B cell (primary cell): Measurements from ENCODE around the gene SUGCT. TPM values are rescaled to one million over a fixed set of nuclear protein-coding genes. Genes with fewer than 3 reads are reported as not detected.

ENCODE experiments used
- ATAC-seq: fragments of 200-7000 bp; cut with Tn5 transposase; one replicate; pipeline ENCODE4 v1.10.0; 2021; ENCODE audit warnings: low read depth, mild to moderate bottlenecking, moderate number of reproducible peaks, moderate library complexity
- CTCF ChIA-PET: fragments of 350-600 bp; sonication (Branson Sonifier 250); formaldehyde crosslinking; loops from one replicate; lab custom pipeline; 2021; ENCODE audit warnings: antibody characterized with exemption, inconsistent platforms; lab: Charles Lee
- POLR2A ChIA-PET: fragments of 350-600 bp; sonication (Branson Sonifier 250); formaldehyde crosslinking; loops from one replicate; lab custom pipeline; 2021; ENCODE audit warnings: antibody characterized with exemption; lab: Charles Lee
- DNase-seq: peaks from one replicate; pipeline ENCODE4 v3.0.0; 2013
- H2AFZ ChIP-seq: 2 replicates; pipeline ENCODE4 v1.6.1; 2012; ENCODE audit warnings: mild to moderate bottlenecking, low read depth, low read length; ENCODE audit not compliant: insufficient read depth, poor library complexity, severe bottlenecking
- H3K27ac ChIP-seq, 2 donors: 1 replicate in 1 of 2; 2 replicates in 1 of 2; pipeline ENCODE4 v1.5.1; 2012 to 2013; ENCODE audit warnings: low read length in 2 of 2, mild to moderate bottlenecking in 2 of 2, moderate library complexity in 1 of 2
- H3K27me3 ChIP-seq, 4 experiments: fragments of 200-600 bp in 1 of 4; sonication (generic) in 1 of 4; replicated peaks in 1 of 4; 1 replicate in 2 of 4; 2 replicates in 2 of 4; pipeline versions ENCODE4 v1.6.1 to v1.7.0; 2013 to 2016; ENCODE audit warnings: low read length in 3 of 4, mild to moderate bottlenecking in 2 of 4, mixed read lengths in 1 of 4, moderate library complexity in 1 of 4; ENCODE audit not compliant: insufficient read depth in 4 of 4, control insufficient read depth in 3 of 4; ENCODE audit errors: control extremely low read depth in 1 of 4
- H3K36me3 ChIP-seq, 2 experiments: replicated peaks in 1 of 2; 1 replicate in 1 of 2; 2 replicates in 1 of 2; pipeline versions ENCODE4 v1.6.1 to v1.7.1; 2013; ENCODE audit warnings: low read length in 1 of 2; ENCODE audit not compliant: insufficient read depth in 2 of 2, control insufficient read depth in 1 of 2; ENCODE audit errors: control extremely low read depth in 1 of 2, extremely low read depth in 1 of 2
- H3K4me1 ChIP-seq, 2 donors: fragments of 200-600 bp in 1 of 2; sonication (generic) in 1 of 2; 1 replicate in 1 of 2; 2 replicates in 1 of 2; pipeline versions ENCODE4 v1.5.1 to v1.6.1; 2013 to 2017; ENCODE audit warnings: low read length in 2 of 2; ENCODE audit not compliant: control insufficient read depth in 2 of 2, insufficient read depth in 2 of 2
- H3K4me2 ChIP-seq: replicated peaks from 2 replicates; pipeline ENCODE3; 2012; ENCODE audit warnings: mild to moderate bottlenecking, low read depth, low read length; ENCODE audit not compliant: poor library complexity, severe bottlenecking
- H3K4me3 ChIP-seq, 5 experiments: fragments of 200-600 bp in 1 of 5; sonication (generic) in 1 of 5; 1 replicate in 3 of 5; 2 replicates in 2 of 5; pipeline versions ENCODE4 v1.5.1 to v1.7.0; 2011 to 2016; ENCODE audit warnings: low read length in 4 of 5, mild to moderate bottlenecking in 4 of 5, low read depth in 2 of 5, control low read depth in 1 of 5, moderate library complexity in 1 of 5; ENCODE audit not compliant: insufficient read depth in 1 of 5; ENCODE audit errors: control extremely low read depth in 1 of 5, extremely low read depth in 1 of 5
- H3K79me2 ChIP-seq: fragments of 200-600 bp; sonication (generic); one replicate; pipeline ENCODE4 v1.6.0; 2016; ENCODE audit warnings: low read length; ENCODE audit not compliant: control insufficient read depth, insufficient read depth
- H3K9ac ChIP-seq: fragments of 200-600 bp; sonication (generic); 2 replicates; pipeline ENCODE4 v1.6.1; 2017; ENCODE audit warnings: mild to moderate bottlenecking, low read length, moderate library complexity
- H3K9me3 ChIP-seq, 3 donors: one replicate each; pipeline versions ENCODE4 v1.6.1 to v1.7.1; 2013; ENCODE audit warnings: low read length in 2 of 3; ENCODE audit not compliant: control insufficient read depth in 2 of 3, insufficient read depth in 1 of 3; ENCODE audit errors: control extremely low read depth in 1 of 3
- H4K20me1 ChIP-seq: 2 replicates; pipeline ENCODE4 v1.6.0; 2012; ENCODE audit warnings: mild to moderate bottlenecking, low read length; ENCODE audit not compliant: insufficient read depth, control insufficient read depth, poor library complexity, severe bottlenecking
- H3K27ac Mint-ChIP-seq: one replicate; pipeline ENCODE4 v1.8.0; 2021; ENCODE audit warnings: mixed read lengths
- H3K27me3 Mint-ChIP-seq: one replicate; pipeline ENCODE4 v1.8.0; 2021; ENCODE audit warnings: mixed read lengths
- H3K4me1 Mint-ChIP-seq: one replicate; pipeline ENCODE4 v1.8.0; 2021; ENCODE audit warnings: mixed read lengths
- H3K4me3 Mint-ChIP-seq: one replicate; pipeline ENCODE4 v1.8.0; 2021; ENCODE audit warnings: mixed read lengths
- H3K9me3 Mint-ChIP-seq: one replicate; pipeline ENCODE4 v1.8.0; 2022; ENCODE audit warnings: mixed read lengths; ENCODE audit not compliant: insufficient read depth
- EZH2 ChIP-seq: IDR thresholded peaks from 2 replicates; pipeline ENCODE4 v1.6.1; 2012; ENCODE audit warnings: borderline replicate concordance, low read depth, mild to moderate bottlenecking, moderate library complexity, low read length; ENCODE audit not compliant: insufficient read depth, poor library complexity, severe bottlenecking
- WGBS: methylation state at CpG from one replicate; pipeline ENCODE4 v1.1.5; 2013; ENCODE audit warnings: missing lambda C conversion rate; ENCODE audit not compliant: insufficient coverage; 5-methylcytosine and 5-hydroxymethylcytosine counted together
- intact Hi-C: fragments of 100-400 bp; cut with micrococcal nuclease; formaldehyde crosslinking; loops from one replicate; pipeline ENCODE4 v1.10.0; 2022
- polyA plus RNA-seq: library from polyadenylated mRNA; depleted of rRNA; stranded (reverse); fragments of >200 nt; gene quantifications from 2 replicates; pipeline ENCODE4 v1.2.3, GENCODE V29; 2012
- total RNA-seq, 2 donors: library from RNA; stranded (reverse); fragments of 120-200 nt in 1 of 2; gene quantifications; 1 replicate in 1 of 2; 2 replicates in 1 of 2; pipeline versions ENCODE4 v1.2.3 to v1.2.4, GENCODE V29; 2013 to 2022
- TF ChIP-seq, protein P1 (sequence below): fragments of 200-600 bp; IDR thresholded peaks from one replicate; pipeline ENCODE4 v1.8.0; 2022; ENCODE audit warnings: antibody characterized with exemption, mild to moderate bottlenecking

Gene SUGCT
- total and polyA plus RNA-seq, 2 donors (not counting 1 experiment from before 2014, with no cell fraction given), result 0.19 to 0.86 TPM

DNA sequence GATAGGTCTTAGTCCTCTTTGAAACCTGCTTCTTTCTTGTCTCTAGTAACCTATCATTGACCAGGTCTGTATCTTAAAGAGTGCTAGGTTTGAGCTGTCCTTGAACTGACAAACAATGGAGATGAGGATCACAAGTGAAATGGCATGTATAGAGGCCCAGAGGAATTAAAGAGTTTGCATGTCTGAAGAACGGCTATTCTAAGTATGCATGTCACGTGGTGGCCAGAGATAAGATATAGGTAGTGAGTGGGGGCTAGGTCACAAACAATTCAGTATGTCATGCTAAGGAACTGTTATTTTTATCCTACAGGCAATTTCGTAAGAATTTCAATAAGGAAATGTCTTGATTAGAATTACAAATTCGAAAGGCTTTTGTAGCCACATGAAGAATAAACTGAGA, 95.3 kb downstream of the SUGCT start:
- no peaks in the 10 kb centered on the region for H3K79me2 ChIP-seq
- POLR2A ChIA-PET, result no interaction called here
- no peak overlapping the region for H3K4me2 ChIP-seq
- TF ChIP-seq EZH2, result no peak
- TF ChIP-seq, protein P1, sequence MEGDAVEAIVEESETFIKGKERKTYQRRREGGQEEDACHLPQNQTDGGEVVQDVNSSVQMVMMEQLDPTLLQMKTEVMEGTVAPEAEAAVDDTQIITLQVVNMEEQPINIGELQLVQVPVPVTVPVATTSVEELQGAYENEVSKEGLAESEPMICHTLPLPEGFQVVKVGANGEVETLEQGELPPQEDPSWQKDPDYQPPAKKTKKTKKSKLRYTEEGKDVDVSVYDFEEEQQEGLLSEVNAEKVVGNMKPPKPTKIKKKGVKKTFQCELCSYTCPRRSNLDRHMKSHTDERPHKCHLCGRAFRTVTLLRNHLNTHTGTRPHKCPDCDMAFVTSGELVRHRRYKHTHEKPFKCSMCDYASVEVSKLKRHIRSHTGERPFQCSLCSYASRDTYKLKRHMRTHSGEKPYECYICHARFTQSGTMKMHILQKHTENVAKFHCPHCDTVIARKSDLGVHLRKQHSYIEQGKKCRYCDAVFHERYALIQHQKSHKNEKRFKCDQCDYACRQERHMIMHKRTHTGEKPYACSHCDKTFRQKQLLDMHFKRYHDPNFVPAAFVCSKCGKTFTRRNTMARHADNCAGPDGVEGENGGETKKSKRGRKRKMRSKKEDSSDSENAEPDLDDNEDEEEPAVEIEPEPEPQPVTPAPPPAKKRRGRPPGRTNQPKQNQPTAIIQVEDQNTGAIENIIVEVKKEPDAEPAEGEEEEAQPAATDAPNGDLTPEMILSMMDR, result no peak
- no peak overlapping the region for H3K27ac ChIP-seq
- CTCF ChIA-PET, result no interaction called here
- no peaks in the 10 kb centered on the region for H4K20me1 ChIP-seq
- Mint-ChIP-seq H3K9me3 (no peaks in the 10 kb centered on the region), H3K4me3 (no peak overlapping the region), H3K27me3 (peaks cover 3% of the 10 kb centered on the region), H3K27ac (no peak overlapping the region), H3K4me1 (no peaks in the 10 kb centered on the region)
- WGBS, result 84% methylated on average over 4 of the region's 4 CpGs
- DNase-seq, result no peak
- H3K9ac ChIP-seq, result no peak overlapping the region
- H3K4me3 ChIP-seq, result no peak overlapping the region
- H2AFZ ChIP-seq, result no peak overlapping the region
- no peaks in the 10 kb centered on the region for H3K9me3 ChIP-seq
- no peaks in the 10 kb centered on the region for H3K4me1 ChIP-seq
- ATAC-seq, result no peak
- intact Hi-C loops, result no loop called here
- H3K27me3 ChIP-seq, result no peaks in the 10 kb centered on the region
- no peaks in the 10 kb centered on the region for H3K36me3 ChIP-seq

- no peaks in the 10 kb centered on the region for H3K4me1 Mint-ChIP-seq
- no CpG with 5 or more reads among the region's 1 CpG for WGBS
- peaks cover 3% of the 10 kb centered on the region for H3K27me3 Mint-ChIP-seq
- Histone ChIP-seq H3K9me3 (no peaks in the 10 kb centered on the region), H3K79me2 (no peaks in the 10 kb centered on the region), H3K36me3 (no peaks in the 10 kb centered on the region), H3K4me1 (no peaks in the 10 kb centered on the region), H4K20me1 (no peaks in the 10 kb centered on the region), H3K4me3 (no peak overlapping the region), H3K27me3 (no peaks in the 10 kb centered on the region), H3K9ac (no peak overlapping the region), H3K27ac (no peak overlapping the region), H3K4me2 (no peak overlapping the region), H2AFZ (no peak overlapping the region)
- ATAC-seq (no peak), DNase-seq (no peak)
- no peak overlapping the region for H3K4me3 Mint-ChIP-seq
- H3K9me3 Mint-ChIP-seq, result no peaks in the 10 kb centered on the region
- intact Hi-C loops, result no loop called here
- no peak for TF ChIP-seq EZH2
- TF ChIP-seq, protein P1, result no peak
- ChIA-PET CTCF (interaction anchor here (2.4 kb wide), 1 partner anchor 1473 kb away, joined by 7 read pairs; no protein-coding TSS in a partner anchor), POLR2A (no interaction called here)
- H3K27ac Mint-ChIP-seq, result no peak overlapping the region
Measured at GRCh38 chr7:40231796-40232195, 97.0 kb downstream of the SUGCT start.
